Mucosa of descending colon (tissue), 3 donors: ENCODE measurements around the gene SLC4A1AP. TPM values are rescaled to one million over a fixed set of nuclear protein-coding genes. Genes with fewer than 3 reads are reported as not detected.

Experiments
- ATAC-seq: fragments of 200-7000 bp; cut with Tn5 transposase; one replicate; pipeline ENCODE4 v1.9.1; 2020; ENCODE audit warnings: mild to moderate bottlenecking, moderate library complexity
- DNase-seq, 3 donors: peaks; one replicate each; pipeline ENCODE4 v3.0.0-alpha.2; 2020
- H3K36me3 ChIP-seq: fragments of 200-600 bp; one replicate; pipeline ENCODE4 v1.8.0; 2021; ENCODE audit warnings: low read depth, mild to moderate bottlenecking
- H3K4me1 ChIP-seq: fragments of 200-600 bp; one replicate; pipeline ENCODE4 v1.8.0; 2021; ENCODE audit warnings: low read depth, mild to moderate bottlenecking
- H3K4me3 ChIP-seq: fragments of 200-600 bp; one replicate; pipeline ENCODE4 v1.8.0; 2021; ENCODE audit warnings: mild to moderate bottlenecking
- H3K9me3 ChIP-seq: fragments of 200-600 bp; one replicate; pipeline ENCODE4 v1.8.0; 2021; ENCODE audit warnings: mild to moderate bottlenecking
- intact Hi-C, 2 donors: fragments of 100-400 bp; cut with DNase I in 1 of 2; cut with micrococcal nuclease in 1 of 2; formaldehyde crosslinking; loops; one replicate each; pipeline versions ENCODE4 v1.11.0 to v1.11.1; 2022; cut with DNase I, micrococcal nuclease
- total RNA-seq, 3 donors: library from RNA; stranded (reverse); fragmentation: NEBNext Ultra II Directional in 2 of 3; extraction: Animal tissue kit (Norgen Biotek cat#: 25700) in 2 of 3; gene quantifications; one replicate each; pipeline versions ENCODE4 v1.2.1 to v1.2.4, GENCODE V29; 2021 to 2023
- TF ChIP-seq, protein P1 (sequence below): fragments of 200-600 bp; IDR thresholded peaks from one replicate; pipeline ENCODE4 v1.8.0; 2022; ENCODE audit warnings: antibody characterized with exemption, mild to moderate bottlenecking
- donor health status: DM: no; HTN: no; CAD: no; lungs with moderate emphysema.
- donor health status: DM: no; HTN: no; CAD: no.
- donor health status: DM: no; HTN: yes; CAD: no.

Gene SLC4A1AP
- total RNA-seq, 3 donors from 2014 or later = 14.8 to 15.8 (median 15.5) TPM

DNA sequence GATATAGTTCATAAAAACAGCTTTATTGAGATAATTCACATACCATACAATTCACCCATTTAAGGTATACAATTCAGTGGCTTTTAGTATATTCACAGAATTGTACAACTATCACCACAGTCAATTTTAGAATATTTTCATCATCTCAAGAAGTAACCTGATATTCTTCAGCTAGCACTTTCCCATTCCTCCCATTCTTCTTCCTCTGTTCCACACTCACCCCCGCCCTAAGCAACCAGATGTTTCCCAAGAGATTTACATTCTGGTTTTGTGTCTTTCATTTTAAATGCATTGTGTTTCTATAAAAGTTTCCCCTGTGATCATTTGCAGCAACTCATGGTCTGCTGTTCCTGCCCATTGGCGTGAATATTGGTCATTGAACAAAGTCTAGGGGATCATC is 29.4 kb upstream of the SLC4A1AP start:
- DNase-seq (no peak), ATAC-seq (no peak)
- Histone ChIP-seq H3K9me3 (no peaks in the 10 kb centered on the region), H3K4me1 (peaks cover 7% of the 10 kb centered on the region), H3K36me3 (no peaks in the 10 kb centered on the region), H3K4me3 (no peak overlapping the region)
- TF ChIP-seq, protein P1, sequence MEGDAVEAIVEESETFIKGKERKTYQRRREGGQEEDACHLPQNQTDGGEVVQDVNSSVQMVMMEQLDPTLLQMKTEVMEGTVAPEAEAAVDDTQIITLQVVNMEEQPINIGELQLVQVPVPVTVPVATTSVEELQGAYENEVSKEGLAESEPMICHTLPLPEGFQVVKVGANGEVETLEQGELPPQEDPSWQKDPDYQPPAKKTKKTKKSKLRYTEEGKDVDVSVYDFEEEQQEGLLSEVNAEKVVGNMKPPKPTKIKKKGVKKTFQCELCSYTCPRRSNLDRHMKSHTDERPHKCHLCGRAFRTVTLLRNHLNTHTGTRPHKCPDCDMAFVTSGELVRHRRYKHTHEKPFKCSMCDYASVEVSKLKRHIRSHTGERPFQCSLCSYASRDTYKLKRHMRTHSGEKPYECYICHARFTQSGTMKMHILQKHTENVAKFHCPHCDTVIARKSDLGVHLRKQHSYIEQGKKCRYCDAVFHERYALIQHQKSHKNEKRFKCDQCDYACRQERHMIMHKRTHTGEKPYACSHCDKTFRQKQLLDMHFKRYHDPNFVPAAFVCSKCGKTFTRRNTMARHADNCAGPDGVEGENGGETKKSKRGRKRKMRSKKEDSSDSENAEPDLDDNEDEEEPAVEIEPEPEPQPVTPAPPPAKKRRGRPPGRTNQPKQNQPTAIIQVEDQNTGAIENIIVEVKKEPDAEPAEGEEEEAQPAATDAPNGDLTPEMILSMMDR = no peak
- intact Hi-C loops = no loop called here

DNA sequence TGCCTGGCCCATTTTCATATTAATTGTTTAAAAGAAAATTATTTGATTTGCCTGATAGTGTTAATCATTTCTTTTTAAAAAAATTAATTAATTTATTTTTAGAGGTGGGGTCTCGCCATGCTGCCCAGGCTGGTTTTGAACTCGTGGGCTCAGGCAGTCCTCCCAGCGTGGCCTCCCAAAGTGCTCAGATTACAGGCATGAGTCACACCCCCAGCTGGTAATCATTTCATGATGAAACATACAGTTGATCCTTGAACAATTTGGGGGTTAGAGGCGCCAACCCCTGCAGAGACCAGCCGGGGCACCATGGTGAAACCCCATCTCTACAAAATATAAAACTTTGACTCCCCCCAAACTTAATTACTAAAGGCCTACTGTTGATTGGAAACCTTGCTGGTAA is 26.9 kb upstream of the SLC4A1AP start:
- ATAC-seq (no peak), DNase-seq (no peak)
- Histone ChIP-seq H3K4me3 (no peak overlapping the region), H3K9me3 (no peaks in the 10 kb centered on the region), H3K36me3 (no peaks in the 10 kb centered on the region), H3K4me1 (no peaks in the 10 kb centered on the region)
- TF ChIP-seq, protein P1 = no peak
- intact Hi-C loops = no loop called here

DNA sequence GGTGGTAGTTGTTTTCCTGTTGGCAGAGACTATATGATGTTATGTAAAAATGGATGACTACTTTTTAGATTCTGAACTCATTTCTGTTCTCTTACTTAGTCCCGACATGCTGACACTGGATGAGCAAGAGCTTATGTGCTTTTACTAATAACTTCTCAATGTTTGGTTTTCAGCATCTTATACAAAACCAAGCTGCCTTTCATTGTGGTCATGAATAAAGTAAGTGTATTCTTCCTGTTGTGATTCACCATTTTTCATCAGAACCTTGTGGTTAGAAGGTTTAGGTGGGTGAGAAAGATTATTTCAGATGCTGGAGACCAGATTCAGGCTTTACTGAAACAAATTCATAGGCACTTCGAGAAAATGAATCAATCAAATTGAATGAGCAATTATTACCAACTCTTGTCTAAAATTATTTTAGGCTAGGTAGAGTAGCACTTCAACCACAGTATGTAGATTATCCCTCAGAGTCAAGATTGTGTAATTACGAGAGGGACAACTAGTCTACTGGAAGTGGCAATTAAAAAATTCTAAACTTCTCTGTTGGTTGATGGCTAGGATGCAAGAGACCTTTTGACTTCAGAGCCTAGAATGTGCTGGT is 25.6 kb upstream of the SLC4A1AP start:
- no peak for DNase-seq
- H3K36me3 ChIP-seq = no peaks in the 10 kb centered on the region
- intact Hi-C loops = no loop called here
- ATAC-seq = no peak
- H3K4me3 ChIP-seq = no peak overlapping the region
- no peaks in the 10 kb centered on the region for H3K4me1 ChIP-seq
- TF ChIP-seq, protein P1 = no peak
- H3K9me3 ChIP-seq = no peaks in the 10 kb centered on the region

DNA sequence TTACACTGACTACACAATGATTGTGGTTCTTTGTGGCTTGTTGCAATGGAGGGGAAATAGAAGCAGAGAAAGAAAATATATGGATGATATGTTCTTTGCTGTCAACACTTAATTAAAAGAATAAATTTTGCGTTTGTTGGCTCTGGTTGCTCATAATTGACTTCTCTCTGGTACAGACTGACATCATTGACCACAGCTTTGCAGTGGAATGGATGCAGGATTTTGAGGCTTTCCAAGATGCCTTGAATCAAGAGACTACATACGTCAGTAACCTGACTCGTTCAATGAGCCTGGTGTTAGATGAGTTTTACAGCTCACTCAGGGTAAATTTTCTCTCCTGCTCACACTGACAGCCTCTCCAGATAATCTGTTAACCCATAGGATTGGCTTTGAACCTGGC is 25.0 kb upstream of the SLC4A1AP start:
- no peaks in the 10 kb centered on the region for H3K4me1 ChIP-seq
- DNase-seq (no peak), ATAC-seq (no peak)
- TF ChIP-seq, protein P1 = no peak
- intact Hi-C loops = no loop called here
- no peaks in the 10 kb centered on the region for H3K36me3 ChIP-seq
- no peak overlapping the region for H3K4me3 ChIP-seq
- H3K9me3 ChIP-seq = no peaks in the 10 kb centered on the region

DNA sequence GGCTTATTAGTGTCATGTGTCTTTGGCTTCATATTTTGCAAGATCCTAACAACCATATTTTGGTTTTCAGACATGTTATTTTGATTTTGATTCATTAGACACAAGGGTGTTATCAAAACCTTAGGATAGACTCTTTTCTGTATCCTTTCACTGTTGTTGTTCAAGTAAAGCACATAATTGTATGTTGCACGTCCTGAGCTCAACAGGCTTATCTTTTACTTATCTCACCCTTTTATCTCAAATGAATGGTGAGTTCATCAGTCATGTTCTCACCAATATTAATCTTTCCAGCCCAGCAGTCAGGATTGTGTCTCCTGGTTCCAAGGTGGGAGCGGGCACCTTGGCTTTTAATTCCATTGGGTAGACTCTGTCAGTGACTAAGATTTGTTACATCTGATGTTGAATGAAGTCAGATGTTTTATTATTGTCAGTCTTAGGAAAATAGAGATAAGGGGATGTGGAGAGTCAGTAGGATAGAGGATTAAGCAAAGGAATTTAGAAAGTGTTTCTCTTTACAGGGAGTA is 22.9 kb upstream of the SLC4A1AP start:
- no peaks in the 10 kb centered on the region for H3K36me3 ChIP-seq
- intact Hi-C loops = no loop called here
- TF ChIP-seq, protein P1 = no peak

DNA sequence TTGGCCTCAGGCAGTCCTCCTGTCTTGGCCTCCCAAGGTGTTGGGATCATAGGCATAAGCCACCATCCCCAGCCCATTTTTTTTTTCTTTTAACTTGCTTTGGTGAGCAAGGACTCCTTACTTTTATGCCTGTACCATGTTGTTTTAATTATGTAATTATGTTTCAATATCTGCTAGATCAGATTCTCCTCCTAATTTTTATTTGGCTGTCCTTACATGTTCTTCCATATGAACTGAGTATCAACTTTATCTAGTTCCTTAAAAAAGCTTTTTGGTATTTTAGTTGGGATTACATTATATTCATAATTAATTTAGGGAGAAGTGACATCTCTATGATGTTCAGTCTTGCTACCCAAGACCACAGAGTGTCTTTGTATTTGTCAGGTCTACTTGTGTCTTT is 18.5 kb upstream of the SLC4A1AP start:
- Histone ChIP-seq H3K4me3 (no peak overlapping the region), H3K4me1 (no peaks in the 10 kb centered on the region), H3K9me3 (no peaks in the 10 kb centered on the region), H3K36me3 (no peaks in the 10 kb centered on the region)
- intact Hi-C loops = no loop called here
- DNase-seq = no peak
- no peak for ATAC-seq
- TF ChIP-seq, protein P1 = no peak

More for the DNA sequence above, 22.9 kb upstream of the SLC4A1AP start:
- Histone ChIP-seq H3K4me1 (no peaks in the 10 kb centered on the region), H3K9me3 (no peaks in the 10 kb centered on the region), H3K4me3 (no peak overlapping the region)
- ATAC-seq (no peak), DNase-seq (no peak)
